Measurements from ENCODE around the gene LYZL6.

LYZL6 gene

GRCh38 chr17:35892091-35893035, 51.1 kb downstream of the LYZL6 start:
- TF ChIP-seq CTCF (IDR thresholded peaks at IDR 0.05; ENCODE audit: insufficient read depth, missing control alignments) = no peak
- DNase-seq (ENCODE audit: insufficient read length, low spot score) = no peak
- FAIRE-seq = no peak

GRCh38 chr17:35891269-35891668, 52.2 kb downstream of the LYZL6 start:
- FAIRE-seq (no peak), DNase-seq (ENCODE audit: insufficient read length, low spot score) (no peak)
- no peak for TF ChIP-seq CTCF (IDR thresholded peaks at IDR 0.05; ENCODE audit: insufficient read depth, missing control alignments)

- FAIRE-seq = no peak
- no peak for DNase-seq (ENCODE audit: insufficient read length, low spot score)
- TF ChIP-seq CTCF (IDR thresholded peaks at IDR 0.05; ENCODE audit: insufficient read depth, missing control alignments) = no peak
These were observed 52.7 kb downstream of the LYZL6 start for GRCh38 chr17:35890774-35891155.

GRCh38 chr17:35889818-35890773, 53.4 kb downstream of the LYZL6 start:
- no peak for TF ChIP-seq CTCF (IDR thresholded peaks at IDR 0.05; ENCODE audit: insufficient read depth, missing control alignments)
- FAIRE-seq (no peak), DNase-seq (ENCODE audit: insufficient read length, low spot score) (no peak)

GRCh38 chr17:35889241-35889640, 54.3 kb downstream of the LYZL6 start:
- FAIRE-seq = no peak
- DNase-seq (ENCODE audit: insufficient read length, low spot score) = no peak
- no peak for TF ChIP-seq CTCF (IDR thresholded peaks at IDR 0.05; ENCODE audit: insufficient read depth, missing control alignments)
